IMR-90 (cell line): ENCODE measurements around the gene OR51D1. TPM values are rescaled to one million over a fixed set of nuclear protein-coding genes. Genes with fewer than 3 reads are reported as not detected.

Experiments used
- ATAC-seq: fragments of 200-7000 bp; cut with Tn5 transposase; 2 replicates; pipeline ENCODE4 v1.9.1; 2020; ENCODE audit warnings: low read depth, mild to moderate bottlenecking, moderate library complexity
- BruUV-seq: library from RNA; stranded (reverse); fragments of 400-500 nt; replicated peaks from 2 replicates; lab custom pipeline; 2021; lab: Mats Ljungman, UMichigan
- CTCF ChIA-PET: fragments of 300-600 bp; formaldehyde crosslinking; extraction: SDS; loops from one replicate; lab custom pipeline; 2021; ENCODE audit warnings: antibody characterized with exemption; lab: Yijun Ruan, JAX
- POLR2A ChIA-PET: fragments of 300-600 bp; sonication (Branson Sonifier 250); formaldehyde crosslinking; loops from one replicate; lab custom pipeline; 2022; ENCODE audit warnings: antibody characterized with exemption; ENCODE audit not compliant: unreplicated experiment; lab: Charles Lee
- DNase-seq: peaks from one replicate; pipeline ENCODE4 v3.0.0; 2013
- H2AFZ ChIP-seq: replicated peaks from 2 replicates; pipeline ENCODE3; 2013; ENCODE audit warnings: low read length, mild to moderate bottlenecking; ENCODE audit not compliant: poor library complexity
- H2AK5ac ChIP-seq: 2 replicates; pipeline ENCODE4 v1.6.1; 2013; ENCODE audit warnings: low read depth, low read length, inconsistent platforms
- H2AK9ac ChIP-seq: replicated peaks from 2 replicates; pipeline ENCODE3; 2013; ENCODE audit warnings: mild to moderate bottlenecking, low read depth, low read length, moderate library complexity; ENCODE audit not compliant: poor library complexity
- H2BK120ac ChIP-seq: 2 replicates; pipeline ENCODE4 v1.6.1; 2013; ENCODE audit warnings: low read depth, low read length, inconsistent platforms
- H2BK15ac ChIP-seq: 3 replicates; pipeline ENCODE4 v1.6.1; 2013; ENCODE audit warnings: low read depth, low read length, inconsistent platforms
- H2BK20ac ChIP-seq: 2 replicates; pipeline ENCODE4 v1.6.1; 2013; ENCODE audit warnings: low read depth, mild to moderate bottlenecking, inconsistent platforms, low read length, moderate library complexity
- H2BK5ac ChIP-seq: 2 replicates; pipeline ENCODE4 v1.6.1; 2013; ENCODE audit warnings: mild to moderate bottlenecking, low read depth, low read length, inconsistent platforms; ENCODE audit not compliant: poor library complexity, severe bottlenecking
- H3K14ac ChIP-seq: replicated peaks from 2 replicates; pipeline ENCODE4 v1.6.1; 2013; ENCODE audit warnings: low read depth, low read length, inconsistent platforms
- H3K18ac ChIP-seq: 2 replicates; pipeline ENCODE4 v1.6.1; 2013; ENCODE audit warnings: low read depth, low read length, control low read depth
- H3K23ac ChIP-seq: 2 replicates; pipeline ENCODE4 v1.6.1; 2013; ENCODE audit warnings: low read depth, low read length, inconsistent platforms
- H3K27ac ChIP-seq: 2 replicates; pipeline ENCODE4 v1.5.1; 2013; ENCODE audit warnings: mild to moderate bottlenecking, control low read depth, low read length; ENCODE audit not compliant: insufficient read depth
- H3K27me3 ChIP-seq: 2 replicates; pipeline ENCODE4 v1.6.1; 2013; ENCODE audit warnings: low read length; ENCODE audit not compliant: control insufficient read depth, insufficient read depth
- H3K36me3 ChIP-seq: 2 replicates; pipeline ENCODE4 v1.6.1; 2013; ENCODE audit warnings: low read length, mixed read lengths; ENCODE audit not compliant: control insufficient read depth, insufficient read depth
- H3K4ac ChIP-seq: 2 replicates; pipeline ENCODE4 v1.6.1; 2013; ENCODE audit warnings: low read depth, low read length, inconsistent platforms
- H3K4me1 ChIP-seq: 2 replicates; pipeline ENCODE4 v1.6.1; 2013; ENCODE audit warnings: low read length, mixed read lengths; ENCODE audit not compliant: control insufficient read depth, insufficient read depth
- H3K4me2 ChIP-seq: 2 replicates; pipeline ENCODE4 v1.6.1; 2013; ENCODE audit warnings: low read depth, mild to moderate bottlenecking, control low read depth, low read length, moderate library complexity
- H3K4me3 ChIP-seq: 2 replicates; pipeline ENCODE4 v1.5.1; 2013; ENCODE audit warnings: low read depth, mild to moderate bottlenecking, control low read depth, low read length, moderate library complexity; ENCODE audit not compliant: insufficient read depth
- H3K56ac ChIP-seq: 2 replicates; pipeline ENCODE4 v1.6.1; 2013; ENCODE audit warnings: low read length, inconsistent platforms; ENCODE audit not compliant: insufficient read depth; ENCODE audit errors: extremely low read depth
- H3K79me1 ChIP-seq, 2 experiments: 2 replicates each; pipeline ENCODE4 v1.6.1; 2013; ENCODE audit warnings: low read length in 2 of 2, inconsistent platforms in 1 of 2, low read depth in 1 of 2
- H3K9ac ChIP-seq: 2 replicates; pipeline ENCODE4 v1.6.1; 2013; ENCODE audit warnings: low read depth, low read length, control low read depth
- H3K9me1 ChIP-seq: 2 replicates; pipeline ENCODE4 v1.6.1; 2013; ENCODE audit warnings: low read length, inconsistent platforms; ENCODE audit not compliant: insufficient read depth
- H3K9me3 ChIP-seq: 2 replicates; pipeline ENCODE4 v1.6.1; 2013; ENCODE audit warnings: low read length; ENCODE audit not compliant: control insufficient read depth, insufficient read depth
- H4K20me1 ChIP-seq: 2 replicates; pipeline ENCODE4 v1.6.1; 2013; ENCODE audit warnings: low read length, inconsistent platforms; ENCODE audit not compliant: insufficient read depth
- H4K5ac ChIP-seq: 2 replicates; pipeline ENCODE4 v1.6.1; 2013; ENCODE audit warnings: mild to moderate bottlenecking, low read depth, low read length, control low read depth
- H4K8ac ChIP-seq, 2 experiments: 2 replicates each; pipeline ENCODE4 v1.6.1; 2013; ENCODE audit warnings: low read depth in 2 of 2, low read length in 2 of 2, control low read depth in 1 of 2, inconsistent platforms in 1 of 2
- H4K91ac ChIP-seq: 2 replicates; pipeline ENCODE4 v1.6.1; 2013; ENCODE audit warnings: low read depth, low read length, inconsistent platforms; ENCODE audit not compliant: insufficient read depth
- CEBPB ChIP-seq: IDR thresholded peaks from 2 replicates; pipeline ENCODE4 v1.6.1; 2012; ENCODE audit warnings: low read depth, low read length, improper control_type of control experiment
- MAFK ChIP-seq: IDR thresholded peaks from 2 replicates; pipeline ENCODE4 v1.6.1; 2012; ENCODE audit warnings: low read depth, low read length, improper control_type of control experiment
- MAZ ChIP-seq: IDR thresholded peaks from 2 replicates; pipeline ENCODE4 v1.6.1; 2012; ENCODE audit warnings: low read depth, mild to moderate bottlenecking, low read length, improper control_type of control experiment, moderate library complexity, borderline replicate concordance
- NFE2L2 ChIP-seq: fragments of 150-350 bp; IDR thresholded peaks from 2 replicates; pipeline ENCODE4 v1.6.1; 2016; ENCODE audit warnings: low read depth, mild to moderate bottlenecking, low read length
- RCOR1 ChIP-seq: IDR thresholded peaks from 2 replicates; pipeline ENCODE4 v1.6.1; 2012; ENCODE audit warnings: mild to moderate bottlenecking, low read length, improper control_type of control experiment; ENCODE audit not compliant: insufficient replicate concordance
- RFX5 ChIP-seq: IDR thresholded peaks from 2 replicates; pipeline ENCODE4 v1.8.0; 2012; ENCODE audit warnings: low read depth, mild to moderate bottlenecking, low read length, moderate library complexity
- SMC3 ChIP-seq: fragments of 150-350 bp; IDR thresholded peaks from 2 replicates; pipeline ENCODE4 v1.6.1; 2016; ENCODE audit warnings: low read depth, mild to moderate bottlenecking, antibody characterized with exemption, low read length, moderate library complexity
- WGBS, 2 experiments: methylation state at CpG; one replicate each; pipeline versions ENCODE4 v1.1.5 to v1.1.7; 2013; ENCODE audit warnings: missing lambda C conversion rate in 2 of 2; ENCODE audit not compliant: insufficient read length in 1 of 2; ENCODE audit errors: extremely low coverage in 2 of 2; 5-methylcytosine and 5-hydroxymethylcytosine counted together
- dilution Hi-C: fragments of 300-500 bp; cut with HindIII; formaldehyde crosslinking; loops from one replicate; pipeline ENCODE4 v1.14.3; 2018; ENCODE audit warnings: low sequenced_read_pairs; ENCODE audit not compliant: unreplicated experiment
- in situ Hi-C: fragments of 300-500 bp; cut with MboI; formaldehyde crosslinking; loops from 3 replicates; pipeline ENCODE4 v1.14.3; 2019; ENCODE audit warnings: low sequenced_read_pairs, inconsistent platforms, mixed read lengths
- intact Hi-C: fragments of 100-400 bp; cut with micrococcal nuclease; formaldehyde crosslinking; loops from 2 replicates; pipeline ENCODE4 v1.10.0; 2022
- polyA plus RNA-seq, 3 experiments: library from polyadenylated mRNA; depleted of rRNA; stranded (reverse); fragments of >200 nt; gene quantifications; 2 replicates each; pipeline ENCODE4 v1.2.3, GENCODE V29; 2012; ENCODE audit warnings: low replicate concordance in 1 of 3
- total RNA-seq: library from RNA; depleted of rRNA; stranded (reverse); fragments of >200 nt; gene quantifications from 2 replicates; pipeline ENCODE4 v1.2.3, GENCODE V29; 2012
- TF ChIP-seq, protein P1 (sequence below): fragments of 150-350 bp; IDR thresholded peaks from 2 replicates; pipeline ENCODE4 v1.6.1; 2016; ENCODE audit warnings: low read depth, mild to moderate bottlenecking, low read length, moderate library complexity, borderline replicate concordance
- TF ChIP-seq, protein P2 (sequence below): fragments of 150-350 bp; IDR thresholded peaks from 2 replicates; pipeline ENCODE4 v1.6.1; 2017; ENCODE audit warnings: mild to moderate bottlenecking, antibody characterized with exemption, low read length, low read depth

Gene OR51D1
- total and polyA plus RNA-seq, 2 of the 4 experiments (the other 2 are of a cell fraction) = not detected

DNA sequence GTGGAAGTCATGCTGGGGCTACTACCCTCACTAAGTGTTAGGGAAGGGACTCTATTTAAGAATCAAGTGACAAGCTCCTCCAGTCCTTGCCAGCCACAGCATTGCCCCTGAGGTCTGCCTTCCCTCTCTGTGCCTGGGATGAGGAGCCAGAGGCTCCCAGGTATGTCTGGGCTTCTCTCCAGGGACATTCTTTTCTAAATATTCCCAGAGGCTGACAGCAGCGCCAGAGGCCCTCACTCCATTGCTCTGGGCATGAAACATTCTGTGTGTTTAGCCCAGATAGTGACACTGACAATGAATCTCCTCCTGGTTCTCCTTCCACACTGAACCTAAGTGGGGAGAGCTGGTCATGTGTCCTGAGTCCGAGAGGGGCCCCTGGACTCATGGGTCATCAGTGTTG lies 8.7 kb downstream of the OR51D1 start:
- Histone ChIP-seq H2BK20ac (no peak overlapping the region), H3K27ac (no peak overlapping the region), H2AK9ac (no peak overlapping the region), H3K23ac (no peak overlapping the region), H3K79me1 (no peaks in the 10 kb centered on the region), H4K5ac (no peak overlapping the region), H3K18ac (no peak overlapping the region), H3K9me3 (no peaks in the 10 kb centered on the region), H3K4me3 (no peak overlapping the region), H3K14ac (no peak overlapping the region), H3K4ac (no peak overlapping the region), H3K9me1 (no peaks in the 10 kb centered on the region), H2BK15ac (no peak overlapping the region), H4K8ac (no peak overlapping the region), H3K4me1 (no peaks in the 10 kb centered on the region), H2BK5ac (no peak overlapping the region), H3K9ac (no peak overlapping the region), H3K36me3 (no peaks in the 10 kb centered on the region), H4K91ac (no peak overlapping the region), H4K20me1 (no peaks in the 10 kb centered on the region), H3K4me2 (no peak overlapping the region), H3K56ac (no peak overlapping the region), H2BK120ac (no peak overlapping the region), H2AK5ac (no peak overlapping the region), H3K27me3 (no peaks in the 10 kb centered on the region), H2AFZ (no peak overlapping the region)
- ATAC-seq (no peak), DNase-seq (no peak)
- ChIA-PET POLR2A (no interaction called here), CTCF (interaction anchor here (0.6 kb wide), 1 partner anchor 12 kb away, joined by 4 read pairs; no protein-coding TSS in a partner anchor)
- TF ChIP-seq MAFK = no peak
- TF ChIP-seq, protein P1, sequence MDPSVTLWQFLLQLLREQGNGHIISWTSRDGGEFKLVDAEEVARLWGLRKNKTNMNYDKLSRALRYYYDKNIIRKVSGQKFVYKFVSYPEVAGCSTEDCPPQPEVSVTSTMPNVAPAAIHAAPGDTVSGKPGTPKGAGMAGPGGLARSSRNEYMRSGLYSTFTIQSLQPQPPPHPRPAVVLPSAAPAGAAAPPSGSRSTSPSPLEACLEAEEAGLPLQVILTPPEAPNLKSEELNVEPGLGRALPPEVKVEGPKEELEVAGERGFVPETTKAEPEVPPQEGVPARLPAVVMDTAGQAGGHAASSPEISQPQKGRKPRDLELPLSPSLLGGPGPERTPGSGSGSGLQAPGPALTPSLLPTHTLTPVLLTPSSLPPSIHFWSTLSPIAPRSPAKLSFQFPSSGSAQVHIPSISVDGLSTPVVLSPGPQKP = no peak
- TF ChIP-seq MAZ = no peak
- no peak for TF ChIP-seq RCOR1
- TF ChIP-seq NFE2L2 = no peak
- TF ChIP-seq SMC3 = no peak
- TF ChIP-seq, protein P2, sequence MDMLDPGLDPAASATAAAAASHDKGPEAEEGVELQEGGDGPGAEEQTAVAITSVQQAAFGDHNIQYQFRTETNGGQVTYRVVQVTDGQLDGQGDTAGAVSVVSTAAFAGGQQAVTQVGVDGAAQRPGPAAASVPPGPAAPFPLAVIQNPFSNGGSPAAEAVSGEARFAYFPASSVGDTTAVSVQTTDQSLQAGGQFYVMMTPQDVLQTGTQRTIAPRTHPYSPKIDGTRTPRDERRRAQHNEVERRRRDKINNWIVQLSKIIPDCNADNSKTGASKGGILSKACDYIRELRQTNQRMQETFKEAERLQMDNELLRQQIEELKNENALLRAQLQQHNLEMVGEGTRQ = no peak
- no peak for TF ChIP-seq RFX5
- TF ChIP-seq CEBPB = no peak
- dilution Hi-C loops (no loop called here), intact Hi-C loops (no loop called here), in situ Hi-C loops (no loop called here)
- WGBS, 2 experiments = no CpG with 5 or more reads among the region's 2 CpGs
- BruUV-seq = no TSS peak
